SKM-1 (cell line): Measurements from ENCODE around the gene SH2B2.
A peak's percentile ranks its signal among the peaks of the same experiment; 100 is the strongest.
"Not testable (repeated sequence)": the region's sequence is repeated elsewhere in the genome, so short reads cannot be mapped to it uniquely, and the experiment has no call there.

Experiments used
- DNase-seq: peaks from one replicate; lab custom pipeline; 2025; ENCODE audit not compliant: unreplicated experiment; lab: John Stamatoyannopoulos, UW

Gene SH2B2

GRCh38 chr7:102330666-102331460 is 44.2 kb downstream of the SH2B2 start:
- not testable (repeated sequence) for DNase-seq

- not testable (repeated sequence) for DNase-seq
These were observed 48.9 kb downstream of the SH2B2 start for GRCh38 chr7:102335574-102335973.

- not testable (repeated sequence) for DNase-seq
These were observed 50.3 kb downstream of the SH2B2 start for GRCh38 chr7:102337002-102337401.

GRCh38 chr7:102337420-102337819 is 50.8 kb downstream of the SH2B2 start:
- not testable (repeated sequence) for DNase-seq

GRCh38 chr7:102340599-102341368 is 54.1 kb downstream of the SH2B2 start:
- not testable (repeated sequence) for DNase-seq

GRCh38 chr7:102346983-102347382 is 60.3 kb downstream of the SH2B2 start:
- not testable (repeated sequence) for DNase-seq

- not testable (repeated sequence) for DNase-seq
These were observed 69.7 kb downstream of the SH2B2 start, which contains the start of gene SPDYE6 for GRCh38 chr7:102356344-102356743. Gene SPDYE6, minus strand, starts transcription at chr7:102356444. Its CDS starts 421 bp downstream, at chr7:102356023.

GRCh38 chr7:102363549-102364393 is 77.1 kb downstream of the SH2B2 start:
- peak; percentile 91 for DNase-seq

GRCh38 chr7:102364394-102364886 is 77.8 kb downstream of the SH2B2 start:
- DNase-seq, result not testable (repeated sequence)

GRCh38 chr7:102365390-102365789 is 78.7 kb downstream of the SH2B2 start:
- not testable (repeated sequence) for DNase-seq

GRCh38 chr7:102370038-102370437 is 83.4 kb downstream of the SH2B2 start:
- not testable (repeated sequence) for DNase-seq
